Measurements from ENCODE around the gene BBS1.

DNA sequence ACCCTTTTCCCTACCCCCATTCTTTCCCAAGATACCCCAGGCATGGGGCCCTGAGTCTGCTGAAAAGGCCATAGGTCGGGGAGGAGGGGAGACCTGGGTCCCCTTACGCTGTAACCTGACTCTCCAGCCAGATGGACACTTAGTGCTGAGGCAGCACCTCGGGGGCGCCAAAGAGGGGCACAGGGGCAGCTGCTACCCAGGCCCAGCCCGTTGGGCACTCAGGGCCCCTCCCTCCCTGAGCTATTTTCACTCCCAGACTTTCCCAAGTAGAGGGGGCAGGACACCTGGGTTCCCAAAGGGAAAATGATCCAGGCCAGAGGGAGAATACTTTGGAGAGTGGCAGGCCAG lies 37.2 kb downstream of the BBS1 start:
- TF ChIP-seq EZH2phosphoT487 (IDR thresholded peaks at IDR 0.05; ENCODE audit: borderline replicate concordance, low read depth, low read length) (no peak), CTCF (conservative IDR thresholded peaks at IDR 0.05; ENCODE audit: low read length) (no peak)
